HG03039 (cell line): Measurements from ENCODE around the gene GJB4.
"Not testable (repeated sequence)": the region's sequence is repeated elsewhere in the genome, so short reads cannot be mapped to it uniquely, and the experiment has no call there.

ENCODE experiments used
- ATAC-seq: cut with Tn5 transposase; IDR thresholded peaks from one replicate; pipeline ENCODE4 v1.9.1; 2021; ENCODE audit warnings: mild to moderate bottlenecking, moderate library complexity; ENCODE audit not compliant: unreplicated experiment

The GJB4 gene

GRCh38 chr1:34746785-34747637, 12.5 kb upstream of the GJB4 start:
- no peak for ATAC-seq

- no peak for ATAC-seq
Measured at GRCh38 chr1:34747638-34747941, 11.9 kb upstream of the GJB4 start.

- no peak for ATAC-seq
Measured at GRCh38 chr1:34749992-34750391, 9.5 kb upstream of the GJB4 start.

- no peak for ATAC-seq
Measured at GRCh38 chr1:34750610-34751009, 8.9 kb upstream of the GJB4 start.

- ATAC-seq = no peak
Measured at GRCh38 chr1:34753163-34753562, 6.4 kb upstream of the GJB4 start.

GRCh38 chr1:34754964-34755637, 4.4 kb upstream of the GJB4 start, which contains the start of gene GJB5:
GJB5 (plus strand) TSS chr1:34755047; CDS start chr1:34757331, 2,284 bp downstream.
- ATAC-seq = no peak

GRCh38 chr1:34755961-34756360, 3.6 kb upstream of the GJB4 start:
- ATAC-seq = no peak

GRCh38 chr1:34757386-34757785, 2.2 kb upstream of the GJB4 start:
- ATAC-seq = no peak

GRCh38 chr1:34758751-34759150, 789 bp upstream of the GJB4 start:
- ATAC-seq = no peak

- ATAC-seq = no peak
Measured at GRCh38 chr1:34761176-34761761, 1.7 kb downstream of the GJB4 start.

- no peak for ATAC-seq
Measured at GRCh38 chr1:34761776-34762307, 2.3 kb downstream of the GJB4 start.

- ATAC-seq = no peak
Measured at GRCh38 chr1:34762474-34763141, 3.1 kb downstream of the GJB4 start.

- no peak for ATAC-seq
Measured at GRCh38 chr1:34763142-34763781, 3.7 kb downstream of the GJB4 start.

- ATAC-seq = no peak
Measured at GRCh38 chr1:34768856-34769255, 9.3 kb downstream of the GJB4 start.

GRCh38 chr1:34770891-34771504, 11.5 kb downstream of the GJB4 start:
- ATAC-seq = no peak

- ATAC-seq = no peak
Measured at GRCh38 chr1:34771573-34772371, 12.2 kb downstream of the GJB4 start.

GRCh38 chr1:34773114-34773513, 13.6 kb downstream of the GJB4 start:
- ATAC-seq = not testable (repeated sequence)

- ATAC-seq = no peak
Measured at GRCh38 chr1:34774957-34775356, 15.4 kb downstream of the GJB4 start.

GRCh38 chr1:34776911-34777310, 17.4 kb downstream of the GJB4 start:
- no peak for ATAC-seq
